Right renal pelvis (tissue), 4 donors: ENCODE measurements around the gene BID. TPM values are rescaled to one million over a fixed set of nuclear protein-coding genes. Genes with fewer than 3 reads are reported as not detected.

Experiments used
- DNase-seq, 4 donors: peaks; one replicate each; pipeline ENCODE4 v3.0.0-alpha.2; 2013; ENCODE audit warnings: low read depth in 4 of 4, low spot score in 3 of 4, missing footprints in 1 of 4
- polyA plus RNA-seq, 4 donors: library from polyadenylated mRNA; unstranded; fragments of 120-200 nt; gene quantifications; one replicate each; pipeline ENCODE4 v1.2.1, GENCODE V29; 2013; ENCODE audit not compliant: insufficient read length in 4 of 4

Gene BID
- polyA plus RNA-seq, 4 donors: 18.9 to 23.6 (median 20.2) TPM

GRCh38 chr22:17785185-17786184, 11.2 kb upstream of the BID start:
- no peak for DNase-seq

- no peak for DNase-seq
These were observed 10.5 kb upstream of the BID start for GRCh38 chr22:17784776-17785175.

DNA sequence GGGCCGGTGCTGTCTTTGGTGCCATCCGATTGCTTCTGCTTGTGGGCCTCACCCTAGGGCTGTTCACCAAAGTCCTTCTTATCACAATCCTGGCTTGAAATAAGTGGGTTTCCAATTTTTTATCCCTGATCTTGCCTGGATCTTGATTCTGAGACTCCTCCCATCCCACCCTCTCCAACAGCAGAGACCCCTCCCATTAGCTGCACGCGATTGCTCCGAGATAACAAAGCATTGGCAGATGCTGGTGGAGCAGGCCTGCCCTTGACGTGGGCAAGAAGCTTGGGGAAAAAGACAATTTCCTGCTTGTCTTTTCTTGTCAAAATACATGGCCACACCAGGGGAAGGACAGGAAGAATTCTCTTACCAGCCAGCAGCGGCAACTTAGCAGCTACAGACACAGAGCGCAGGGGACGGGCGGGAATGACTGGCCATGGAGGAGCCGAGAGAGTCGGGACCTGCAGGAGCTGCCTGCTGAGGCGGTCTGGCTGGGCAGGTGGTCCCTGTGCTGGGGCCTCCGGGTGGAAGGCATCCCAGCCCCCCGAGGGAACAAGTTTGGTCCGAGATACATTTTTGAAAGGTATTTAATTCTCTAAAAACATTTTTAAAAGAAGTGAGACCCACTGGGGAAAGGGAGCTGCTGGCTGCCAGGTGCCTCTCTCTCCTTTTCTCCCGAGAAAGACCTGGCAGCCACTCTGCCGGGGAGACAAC, 9.7 kb upstream of the BID start:
- DNase-seq: no peak

GRCh38 chr22:17783312-17783711, 9.0 kb upstream of the BID start:
- DNase-seq: no peak

DNA sequence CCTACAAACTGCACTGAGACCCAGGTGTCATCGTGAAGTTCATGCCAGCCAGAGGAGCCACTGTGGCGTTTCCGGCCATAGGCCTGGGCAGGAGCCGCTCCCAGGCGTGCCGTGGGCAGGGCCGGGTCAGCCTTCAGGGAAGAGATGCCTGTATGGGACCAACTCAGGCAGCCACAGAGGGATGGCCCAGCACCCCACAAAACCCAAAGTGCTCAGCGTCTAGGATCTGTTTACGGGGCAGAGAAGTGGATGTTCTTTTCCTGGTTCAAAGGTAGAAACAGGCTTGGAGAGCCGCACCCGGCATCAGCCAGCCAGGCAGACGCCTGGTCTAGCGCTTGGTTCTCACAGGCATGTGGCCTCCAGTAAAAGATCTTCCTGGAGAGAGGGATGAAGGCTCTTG, 8.4 kb upstream of the BID start:
- no peak for DNase-seq

DNA sequence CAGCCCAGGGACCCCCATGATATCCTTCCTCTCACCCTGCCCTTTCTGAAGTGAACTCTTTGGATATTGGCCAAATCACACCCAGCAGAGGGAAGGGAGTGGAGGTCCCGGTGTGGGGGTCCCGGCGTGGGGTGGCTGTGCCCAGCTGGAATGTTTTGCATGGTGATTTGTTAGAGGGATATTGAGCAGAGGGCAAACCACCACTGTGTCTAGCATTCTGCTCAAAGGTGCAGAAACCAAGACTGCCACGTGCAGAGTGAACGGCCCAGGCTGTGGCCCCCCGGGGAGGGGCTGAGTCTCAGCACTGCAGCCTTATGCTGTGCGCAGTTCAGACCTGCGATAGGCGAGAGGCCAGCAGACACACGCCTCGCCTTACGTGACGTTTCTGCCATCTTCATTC, 7.9 kb upstream of the BID start:
- DNase-seq: no peak

GRCh38 chr22:17781319-17782031, 7.2 kb upstream of the BID start:
- no peak for DNase-seq

DNA sequence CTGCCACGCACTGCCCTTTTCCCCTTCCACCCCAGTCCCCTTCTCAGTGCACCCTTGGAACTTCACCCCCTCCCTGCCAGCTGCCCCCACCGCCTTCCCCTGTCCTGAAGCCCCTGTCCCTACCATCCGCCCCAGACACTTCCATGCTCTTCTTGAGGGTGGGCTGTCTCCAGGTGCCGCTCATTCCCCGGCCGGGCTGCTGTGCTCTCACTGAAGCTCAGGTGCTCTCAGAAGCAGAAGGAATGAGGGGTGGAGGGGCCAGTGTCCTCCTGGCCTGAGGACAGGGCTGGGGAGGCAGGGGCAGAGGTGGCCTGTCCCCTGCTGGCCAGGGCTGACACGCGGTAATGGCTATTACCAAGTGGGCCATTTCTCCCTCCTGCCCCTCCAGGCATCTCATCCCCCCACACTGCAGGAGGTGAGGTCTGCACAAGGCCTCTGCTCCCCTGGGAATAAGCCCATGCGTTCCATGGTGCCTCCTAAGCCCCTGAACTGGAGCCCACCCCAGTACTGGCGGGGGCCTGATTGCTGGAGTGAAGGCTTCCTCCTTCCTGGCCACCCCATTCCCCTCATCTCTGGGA, 6.6 kb upstream of the BID start:
- DNase-seq: no peak

- DNase-seq: no peak
These were observed 6.0 kb upstream of the BID start for GRCh38 chr22:17780116-17780740.

DNA sequence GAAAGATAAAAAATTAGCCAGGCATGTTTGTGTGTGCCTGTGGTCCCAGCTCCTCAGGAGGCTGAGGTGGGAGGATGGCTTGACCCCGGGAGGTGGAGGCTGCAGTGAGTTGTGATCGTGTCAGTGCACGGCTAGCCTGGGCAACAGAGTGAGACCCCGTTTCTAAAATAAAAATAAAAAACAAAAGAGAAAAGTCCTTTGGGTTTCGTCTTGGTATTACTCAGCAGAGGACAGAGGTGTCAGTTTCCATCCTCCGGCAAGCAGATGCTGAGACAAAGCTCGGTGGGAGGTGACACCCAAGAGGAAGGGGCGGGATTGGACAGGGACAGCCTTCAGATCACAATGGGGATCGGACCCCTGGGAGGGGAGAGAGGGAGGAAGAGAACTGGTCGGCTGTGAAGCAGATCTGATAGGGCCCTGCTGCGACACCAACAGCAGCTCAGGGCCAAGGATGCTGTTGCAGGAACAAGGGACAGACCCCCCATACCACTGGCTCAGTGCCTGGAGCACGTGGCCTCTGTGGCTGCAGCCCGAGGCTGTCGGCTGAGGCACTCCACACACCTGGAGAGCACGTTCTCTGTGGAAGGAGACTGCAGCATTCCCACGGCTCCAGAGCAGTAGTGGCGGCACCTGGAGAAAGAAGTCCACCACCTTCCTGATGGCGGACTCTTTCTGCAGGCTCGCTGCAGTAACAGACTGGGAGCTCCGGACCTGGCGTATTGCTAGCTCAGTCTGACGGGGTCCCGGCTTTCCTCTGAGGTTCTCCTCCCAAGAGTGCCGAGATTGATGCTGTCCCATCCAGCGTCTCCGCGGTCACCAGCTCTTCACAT, 5.2 kb upstream of the BID start:
- DNase-seq: no peak

- no peak for DNase-seq
These were observed 4.2 kb upstream of the BID start for GRCh38 chr22:17778412-17778976.

DNA sequence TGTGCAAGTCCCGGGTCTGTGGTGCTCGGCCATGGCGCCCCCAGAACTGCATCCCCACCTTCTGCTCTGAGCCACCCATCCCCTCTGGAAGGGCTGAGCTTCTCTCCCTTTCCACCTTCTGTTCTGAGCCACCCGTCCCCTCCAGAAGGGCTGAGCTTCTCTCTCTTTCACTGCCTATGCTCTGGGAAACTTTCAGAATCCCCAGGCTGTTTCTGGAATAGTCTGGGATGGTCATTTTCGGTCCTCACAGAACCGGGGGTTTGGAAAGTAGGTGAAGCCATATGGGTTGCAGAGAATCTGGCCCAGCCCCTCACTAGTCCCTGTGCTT, 3.4 kb upstream of the BID start:
- DNase-seq: no peak

DNA sequence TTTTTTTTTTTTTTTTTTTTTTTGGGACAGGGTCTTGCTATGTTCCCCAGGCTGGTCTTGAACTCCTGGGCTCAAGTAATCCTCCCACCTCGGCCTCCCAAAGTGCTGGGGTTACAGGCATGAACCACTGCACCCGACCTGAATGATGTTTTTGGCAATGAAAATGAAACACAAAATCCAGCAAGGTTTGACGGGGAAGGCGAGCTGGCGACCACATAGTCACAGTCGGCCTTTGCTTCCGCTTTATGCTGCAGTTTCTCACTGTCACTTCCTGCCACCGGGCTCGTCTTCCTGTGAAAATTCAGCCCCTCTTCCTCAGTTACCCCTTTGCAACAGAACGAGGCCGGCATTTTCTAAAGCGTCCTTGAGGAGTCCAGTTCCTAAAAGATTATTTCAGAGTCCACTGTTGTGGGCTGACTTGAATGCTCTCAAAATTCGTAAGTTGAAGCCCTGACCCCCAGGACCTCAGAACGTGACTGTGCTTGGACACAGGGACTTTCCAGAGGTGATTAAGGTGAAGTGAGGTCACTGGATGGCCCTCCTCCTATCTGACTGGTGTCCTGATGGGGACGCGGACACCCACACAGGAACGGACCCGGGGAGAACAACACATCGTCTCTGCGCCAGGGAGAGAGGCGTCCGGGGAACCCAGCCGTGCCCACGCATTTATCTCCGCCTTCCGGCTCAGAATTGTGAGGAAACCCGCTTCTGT, 2.9 kb upstream of the BID start:
- no peak for DNase-seq

DNA sequence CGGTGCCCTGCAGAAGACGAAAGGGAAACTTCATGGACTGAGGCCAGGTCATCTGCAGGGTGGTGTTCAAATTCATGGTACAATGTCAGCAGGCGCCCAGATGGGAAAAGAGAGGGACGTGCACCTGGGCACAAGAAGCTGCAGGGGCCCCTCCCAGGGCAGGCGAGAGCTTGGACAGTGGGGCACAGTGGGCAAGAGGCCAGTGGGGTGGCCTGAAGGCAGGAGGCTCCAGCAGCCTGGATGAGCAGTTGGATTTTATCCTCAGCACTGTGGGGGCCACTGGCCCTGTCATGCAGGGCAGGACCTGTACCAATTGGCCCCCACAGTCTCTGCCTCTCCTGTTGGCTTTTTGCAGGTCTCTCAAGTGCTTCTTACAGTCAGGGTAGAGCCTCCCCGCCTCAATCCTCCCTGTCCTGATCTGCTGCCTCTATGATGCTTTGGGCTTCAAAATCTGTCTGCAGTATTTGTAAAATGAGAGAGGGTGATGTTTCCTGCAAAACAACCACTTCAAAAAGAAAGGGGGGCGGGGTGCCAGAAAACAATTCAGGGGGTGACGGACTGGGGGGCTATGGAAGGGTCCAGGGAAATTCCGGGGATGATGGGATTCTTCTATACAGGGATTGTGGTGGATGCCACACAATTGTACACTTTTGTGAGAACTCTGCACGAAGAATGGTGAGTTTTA, 1.7 kb upstream of the BID start:
- no peak for DNase-seq

DNA sequence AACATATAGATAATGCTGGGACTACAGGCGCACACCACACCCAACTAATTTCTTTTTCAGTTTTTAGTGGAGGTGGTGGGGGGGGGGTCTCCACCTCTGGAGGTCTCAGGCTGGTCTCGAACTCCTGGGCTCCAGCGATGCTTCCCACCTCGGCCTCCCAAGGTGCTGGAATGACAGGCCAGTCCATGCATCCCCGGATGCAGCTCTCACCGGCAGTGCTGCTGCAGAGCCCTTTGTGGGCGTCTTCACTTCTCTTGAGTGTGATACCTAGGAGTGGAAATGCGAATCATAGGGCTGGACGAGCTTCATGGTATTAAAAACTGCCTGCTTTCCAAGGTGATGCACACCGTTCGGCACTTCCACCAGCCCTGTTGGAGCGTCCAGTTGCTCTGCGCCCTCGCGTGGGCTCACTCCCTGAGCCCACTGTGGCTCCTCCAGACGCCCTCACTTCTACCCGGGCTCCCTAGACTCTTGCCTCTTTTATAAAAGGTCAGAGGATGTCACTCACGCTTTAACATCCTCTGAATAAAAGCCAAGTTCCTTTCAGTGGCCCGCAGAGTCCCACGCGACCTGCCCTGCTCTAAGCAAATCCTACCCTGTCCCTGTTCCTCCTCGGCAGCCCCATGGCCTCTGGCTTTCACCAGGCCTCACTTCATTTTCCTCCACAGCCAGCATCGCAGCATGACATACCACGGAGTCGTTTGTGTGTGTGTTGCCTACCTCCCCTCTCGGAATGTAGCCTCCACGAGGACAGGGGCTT, 837 bp upstream of the BID start:
- DNase-seq: no peak

- no peak for DNase-seq
These were observed 563 bp downstream of the BID start for GRCh38 chr22:17773606-17774205.
